ENCODE data around the gene RNF223.

RNF223 gene

GRCh38 chr1:1024149-1024770 is 49.8 kb downstream of the RNF223 start:
- no peak for DNase-seq

- DNase-seq, result no peak
Observed at GRCh38 chr1:1023700-1024099, 50.4 kb downstream of the RNF223 start.

- DNase-seq, result no peak
Observed at GRCh38 chr1:1022302-1023009, 51.6 kb downstream of the RNF223 start.

GRCh38 chr1:1021920-1022259 is 52.2 kb downstream of the RNF223 start:
- no peak for DNase-seq

GRCh38 chr1:1021010-1021919 is 52.8 kb downstream of the RNF223 start:
- DNase-seq, result no peak

All from NCI-H187 treated with DMSO at 0.1 percent for 48 hours (cell line).